A673 (cell line): Measurements from ENCODE around the gene CBY3. TPM values are rescaled to one million over a fixed set of nuclear protein-coding genes. Genes with fewer than 3 reads are reported as not detected.

Experiments used
- BruUV-seq: library from RNA; stranded (reverse); fragments of 400-500 nt; replicated peaks from 2 replicates; lab custom pipeline; 2021; lab: Mats Ljungman, UMichigan
- CTCF ChIA-PET: fragments of 300-600 bp; sonication (Branson Sonifier 250); formaldehyde crosslinking; loops from one replicate; lab custom pipeline; 2022; ENCODE audit warnings: antibody characterized with exemption; lab: Charles Lee
- POLR2A ChIA-PET: fragments of 300-600 bp; sonication (Branson Sonifier 250); formaldehyde crosslinking; loops from one replicate; lab custom pipeline; 2022; ENCODE audit warnings: antibody characterized with exemption; ENCODE audit not compliant: low non-redundant PET; lab: Charles Lee
- DNase-seq: peaks from one replicate; pipeline ENCODE4 v3.0.0-alpha.2; 2015; ENCODE audit warnings: low spot score
- H3K27ac ChIP-seq: fragments of 200-600 bp; sonication (generic); 2 replicates; pipeline ENCODE4 v1.5.1; 2016; ENCODE audit warnings: mixed run types, low read depth, mild to moderate bottlenecking, mixed read lengths, antibody characterized with exemption, low read length; ENCODE audit not compliant: poor library complexity, severe bottlenecking
- H3K27me3 ChIP-seq: fragments of 200-600 bp; sonication (generic); replicated peaks from 2 replicates; pipeline ENCODE4 v1.6.1; 2017; ENCODE audit warnings: mixed run types, low read depth, mild to moderate bottlenecking, mixed read lengths, antibody characterized with exemption, low read length; ENCODE audit not compliant: insufficient read depth, poor library complexity
- H3K36me3 ChIP-seq: fragments of 200-600 bp; sonication (generic); 2 replicates; pipeline ENCODE4 v1.6.1; 2016; ENCODE audit warnings: mixed run types, mild to moderate bottlenecking, mixed read lengths, antibody characterized with exemption, low read length; ENCODE audit not compliant: insufficient read depth, poor library complexity, severe bottlenecking
- H3K4me1 ChIP-seq: fragments of 200-600 bp; sonication (generic); 2 replicates; pipeline ENCODE4 v1.6.1; 2017; ENCODE audit warnings: mixed run types, mild to moderate bottlenecking, mixed read lengths, antibody characterized with exemption, low read length; ENCODE audit not compliant: insufficient read depth, poor library complexity, severe bottlenecking
- H3K4me3 ChIP-seq: fragments of 200-600 bp; sonication (generic); 2 replicates; pipeline ENCODE4 v1.5.1; 2016; ENCODE audit warnings: low read depth, mixed run types, mild to moderate bottlenecking, mixed read lengths, low read length; ENCODE audit not compliant: poor library complexity, severe bottlenecking
- H3K9me3 ChIP-seq: fragments of 200-600 bp; sonication (generic); 2 replicates; pipeline ENCODE4 v1.6.1; 2016; ENCODE audit warnings: mixed run types, low read depth, mild to moderate bottlenecking, mixed read lengths, antibody characterized with exemption, low read length; ENCODE audit not compliant: poor library complexity, severe bottlenecking
- CTCF ChIP-seq: fragments of 300-800, 200-600 bp; sonication (generic); conservative IDR thresholded peaks from 2 replicates; pipeline ENCODE4 v1.5.1; 2017; ENCODE audit warnings: low read depth, mild to moderate bottlenecking, antibody characterized with exemption, low read length, moderate library complexity, mixed read lengths
- EZH2 ChIP-seq: fragments of 200-600 bp; sonication (generic); IDR thresholded peaks from 2 replicates; pipeline ENCODE4 v1.6.1; 2017; ENCODE audit warnings: borderline replicate concordance, low read depth, mild to moderate bottlenecking, mixed read lengths, antibody characterized with exemption, low read length; ENCODE audit not compliant: poor library complexity, severe bottlenecking
- intact Hi-C: fragments of 100-400 bp; cut with micrococcal nuclease; formaldehyde crosslinking; loops from one replicate; pipeline ENCODE4 v1.10.0; 2022; ENCODE audit not compliant: unreplicated experiment
- total RNA-seq: library from RNA; stranded (reverse); gene quantifications from 2 replicates; pipeline ENCODE4 v1.2.3, GENCODE V29; 2021

Gene CBY3
- total RNA-seq, 1 experiment from 2014 or later: not detected

DNA sequence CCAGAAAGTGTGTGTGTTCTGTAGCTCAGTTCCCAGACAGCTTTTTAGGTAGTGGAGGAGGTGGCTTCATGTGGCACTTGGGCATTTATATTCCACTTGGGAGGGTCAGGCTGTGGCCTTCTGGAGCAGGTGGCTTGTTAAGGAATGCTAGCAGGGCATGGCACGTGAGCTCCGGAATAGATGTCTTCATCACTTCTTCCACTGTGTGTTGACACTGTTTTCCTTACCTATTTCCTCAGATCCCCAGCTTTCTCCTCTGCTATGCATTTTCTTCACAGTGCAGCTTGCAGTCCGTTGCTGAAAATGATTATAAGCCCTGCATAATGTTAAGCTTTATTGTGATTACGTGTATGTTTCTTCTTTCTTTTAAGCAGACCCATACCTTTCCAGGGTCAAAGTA is 48.5 kb upstream of the CBY3 start:
- Histone ChIP-seq H3K9me3 (no peaks in the 10 kb centered on the region), H3K36me3 (peaks cover 74% of the 10 kb centered on the region), H3K4me3 (no peak overlapping the region), H3K4me1 (peaks cover 5% of the 10 kb centered on the region), H3K27ac (no peak overlapping the region), H3K27me3 (no peaks in the 10 kb centered on the region)
- BruUV-seq: no TSS peak
- TF ChIP-seq CTCF (no peak), EZH2 (no peak)
- CTCF ChIA-PET: no interaction called here
- DNase-seq: no peak
- intact Hi-C loops: no loop called here
- POLR2A ChIA-PET: no interaction called here

DNA sequence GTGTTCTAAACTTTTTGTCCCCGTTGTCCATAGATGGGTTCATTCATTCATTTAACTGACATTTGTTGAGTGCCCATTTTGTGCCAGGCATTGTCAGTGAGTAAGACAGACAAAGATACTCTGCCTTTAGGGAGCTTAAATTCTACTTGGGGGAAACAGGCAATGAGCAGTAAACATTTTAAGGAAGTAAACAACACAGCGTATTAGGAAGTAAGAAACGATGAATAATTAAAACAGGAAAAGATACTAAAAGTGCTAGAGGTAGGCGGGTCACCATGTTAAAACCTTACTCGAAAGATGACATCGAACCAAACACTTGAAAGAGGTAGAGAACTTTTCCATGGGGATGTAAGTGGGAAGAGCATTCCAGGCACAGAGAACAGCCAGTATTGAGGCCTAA is 46.3 kb upstream of the CBY3 start:
- DNase-seq: no peak
- POLR2A ChIA-PET: no interaction called here
- peaks cover 2% of the 10 kb centered on the region for H3K4me1 ChIP-seq
- intact Hi-C loops: no loop called here
- H3K9me3 ChIP-seq: no peaks in the 10 kb centered on the region
- no TSS peak for BruUV-seq
- no peak for TF ChIP-seq EZH2
- CTCF ChIA-PET: interaction anchor here (0.6 kb wide), 1 partner anchor 16 kb away, joined by 3 read pairs; no protein-coding TSS in a partner anchor
- H3K27ac ChIP-seq: no peak overlapping the region
- peaks cover 96% of the 10 kb centered on the region for H3K36me3 ChIP-seq
- H3K4me3 ChIP-seq: no peak overlapping the region
- no peaks in the 10 kb centered on the region for H3K27me3 ChIP-seq

DNA sequence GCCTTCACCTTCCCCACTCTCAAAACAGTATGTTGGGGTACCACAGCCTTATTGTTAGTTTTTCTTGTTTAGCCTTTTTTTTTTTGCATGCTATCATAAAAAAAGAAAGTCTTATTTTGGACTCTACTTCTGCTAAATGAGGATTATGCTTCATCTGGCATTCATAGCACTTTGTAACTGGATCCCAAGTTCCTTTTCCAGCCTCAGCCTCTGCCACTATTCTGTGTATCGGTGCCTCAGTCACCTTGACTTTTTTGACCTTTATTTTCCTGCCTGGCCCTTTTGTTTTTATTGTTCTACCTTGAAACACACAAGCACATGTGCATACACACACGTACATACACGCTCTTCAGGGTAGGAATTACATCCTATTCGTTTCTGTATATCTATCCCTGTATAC is 43.3 kb upstream of the CBY3 start:
- Histone ChIP-seq H3K27ac (no peak overlapping the region), H3K4me3 (no peak overlapping the region), H3K9me3 (no peaks in the 10 kb centered on the region), H3K27me3 (no peaks in the 10 kb centered on the region), H3K36me3 (peaks cover 98% of the 10 kb centered on the region), H3K4me1 (no peaks in the 10 kb centered on the region)
- ChIA-PET CTCF (no interaction called here), POLR2A (no interaction called here)
- DNase-seq: no peak
- intact Hi-C loops: no loop called here
- TF ChIP-seq CTCF (no peak), EZH2 (no peak)
- no TSS peak for BruUV-seq

GRCh38 chr5:179720222-179720621 is 39.4 kb upstream of the CBY3 start:
- intact Hi-C loops: no loop called here
- ChIA-PET POLR2A (interaction anchor here (0.7 kb wide), 1 partner anchor 163 kb away, joined by 3 read pairs; no protein-coding TSS in a partner anchor), CTCF (no interaction called here)
- Histone ChIP-seq H3K9me3 (no peaks in the 10 kb centered on the region), H3K27ac (no peak overlapping the region), H3K27me3 (no peaks in the 10 kb centered on the region), H3K4me3 (no peak overlapping the region), H3K4me1 (no peaks in the 10 kb centered on the region), H3K36me3 (peaks cover 96% of the 10 kb centered on the region)
- TF ChIP-seq EZH2 (no peak), CTCF (no peak)
- no peak for DNase-seq
- BruUV-seq: no TSS peak
